HG02870 (cell line): ENCODE measurements around the gene NUFIP2.
"Not testable (repeated sequence)": the region's sequence is repeated elsewhere in the genome, so short reads cannot be mapped to it uniquely, and the experiment has no call there.

Experiments
- ATAC-seq: cut with Tn5 transposase; IDR thresholded peaks from one replicate; pipeline ENCODE4 v1.9.1; 2021; ENCODE audit warnings: mild to moderate bottlenecking, moderate library complexity; ENCODE audit not compliant: unreplicated experiment

NUFIP2 gene

DNA sequence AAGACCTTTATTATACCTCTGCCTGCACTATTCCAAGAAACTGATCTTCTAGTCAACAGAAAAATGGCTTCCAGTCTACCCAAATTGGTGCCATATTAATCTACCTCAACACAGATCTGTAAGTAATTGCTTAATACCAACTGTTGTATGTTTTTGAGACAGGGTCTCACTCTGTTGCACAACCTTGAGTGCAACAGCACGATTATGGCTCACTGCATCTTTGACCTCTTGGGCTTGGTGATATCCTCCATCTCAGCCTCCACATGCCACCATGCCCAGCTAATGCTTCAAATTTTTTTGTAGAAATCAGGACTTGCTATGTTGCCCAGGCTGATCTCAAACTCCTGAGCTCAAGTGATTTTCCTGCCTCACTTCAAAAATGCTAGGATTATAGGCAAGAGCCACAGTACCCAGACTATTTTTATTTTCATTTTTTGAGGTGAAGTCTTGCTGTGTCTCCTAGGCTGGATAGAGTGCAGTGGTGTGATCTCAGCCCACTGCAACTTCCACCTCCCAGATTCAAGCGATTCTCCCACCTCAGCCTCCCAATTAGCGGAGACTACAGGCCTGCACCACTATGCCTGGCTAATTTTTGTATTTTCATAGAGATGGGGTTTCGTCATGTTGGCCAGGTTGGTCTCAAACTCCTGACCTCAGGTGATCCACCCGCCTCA is 14.4 kb downstream of the NUFIP2 start:
- ATAC-seq, result no peak

DNA sequence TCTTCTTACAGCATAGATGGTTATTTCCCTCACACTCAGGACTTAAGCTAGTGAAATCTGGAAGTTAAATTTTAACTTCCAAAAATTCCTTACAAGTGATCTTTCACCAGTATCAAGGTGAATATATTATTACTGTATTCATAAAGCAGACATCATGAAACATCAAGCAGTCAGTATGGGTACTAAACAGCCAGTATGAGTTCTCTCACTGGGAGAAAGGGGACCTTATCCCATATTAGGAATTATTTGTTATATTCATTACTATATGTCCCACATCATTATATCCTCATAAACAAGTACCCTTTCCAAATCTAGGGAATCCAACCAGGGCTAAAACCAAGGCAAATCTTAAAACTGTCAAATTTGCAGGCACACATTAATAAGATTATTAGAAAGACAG is 15.3 kb downstream of the NUFIP2 start:
- ATAC-seq, result no peak

DNA sequence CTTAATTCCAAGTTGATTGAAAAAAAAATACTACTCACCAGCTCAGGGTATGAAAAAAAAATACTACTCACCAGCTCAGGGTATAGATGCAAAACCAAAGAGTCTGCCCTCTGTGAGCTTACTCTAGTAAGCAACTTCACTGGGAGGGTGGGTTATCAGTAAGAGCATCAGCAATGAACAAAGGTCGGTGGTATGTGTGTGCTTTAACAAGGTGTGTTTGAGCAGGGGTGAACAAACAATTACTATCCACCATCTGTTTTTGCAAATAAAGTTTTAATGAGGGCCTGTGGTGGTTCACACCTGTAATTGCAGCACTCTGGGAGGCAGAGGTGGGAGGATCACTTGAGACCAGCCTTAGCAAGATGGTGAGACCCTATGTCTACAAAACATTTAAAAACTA is 20.0 kb downstream of the NUFIP2 start:
- no peak for ATAC-seq

DNA sequence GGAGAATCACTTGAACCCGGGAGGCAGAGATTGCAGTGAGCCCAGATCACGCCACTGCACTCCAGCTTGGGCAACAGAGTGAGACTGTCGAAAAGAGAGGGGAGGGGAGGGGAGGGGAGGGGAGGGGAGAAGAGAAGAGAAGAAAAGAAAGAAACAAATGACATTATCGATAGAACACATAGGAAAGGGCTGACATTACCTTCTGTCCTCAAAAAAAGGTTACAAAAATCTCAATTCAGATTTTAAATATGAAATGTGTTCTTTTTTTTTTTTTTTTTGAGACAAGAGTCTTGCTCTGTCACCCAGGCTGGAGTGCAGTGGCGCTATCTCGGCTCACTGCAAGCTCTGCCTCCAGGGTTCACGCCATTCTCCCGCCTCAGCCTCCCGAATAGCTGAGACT is 22.0 kb downstream of the NUFIP2 start:
- not testable (repeated sequence) for ATAC-seq

DNA sequence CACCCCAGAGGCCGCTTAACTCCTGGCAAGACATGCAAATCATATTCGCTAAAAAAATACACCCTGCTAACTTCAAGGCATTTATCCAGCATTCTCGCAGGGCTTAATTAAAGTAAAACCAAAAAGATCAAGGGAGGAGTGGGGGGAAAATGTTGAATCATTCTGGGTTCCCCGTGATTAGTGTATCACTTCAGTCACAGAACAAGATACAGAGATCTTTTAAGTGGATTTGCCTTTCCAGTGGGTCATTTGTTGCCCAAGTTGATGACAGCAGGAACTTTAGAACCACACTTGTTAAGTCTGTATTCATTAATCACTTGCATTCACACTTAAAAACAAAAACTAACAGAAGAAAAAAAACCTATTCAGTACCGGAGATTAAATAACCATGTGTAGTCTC is 30.0 kb downstream of the NUFIP2 start:
- ATAC-seq, result no peak

DNA sequence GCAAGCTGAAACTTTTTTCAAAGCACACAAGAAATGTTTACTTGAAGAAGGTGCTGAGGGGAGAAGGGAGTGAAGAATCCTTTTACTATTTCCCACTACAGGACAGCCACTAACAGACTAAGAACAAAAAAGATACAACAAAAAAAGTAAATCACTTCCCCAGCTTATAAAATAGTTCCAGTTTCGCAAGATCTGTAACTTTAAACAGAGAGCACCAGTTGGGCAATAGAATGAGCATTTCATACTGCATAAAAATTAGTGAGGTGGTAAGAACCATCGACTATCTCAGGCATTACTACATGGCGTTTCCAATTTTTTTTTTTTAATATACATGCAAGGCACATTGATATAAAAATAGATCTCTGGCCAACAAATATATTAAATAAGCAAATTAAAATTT is 36.2 kb downstream of the NUFIP2 start:
- no peak for ATAC-seq

DNA sequence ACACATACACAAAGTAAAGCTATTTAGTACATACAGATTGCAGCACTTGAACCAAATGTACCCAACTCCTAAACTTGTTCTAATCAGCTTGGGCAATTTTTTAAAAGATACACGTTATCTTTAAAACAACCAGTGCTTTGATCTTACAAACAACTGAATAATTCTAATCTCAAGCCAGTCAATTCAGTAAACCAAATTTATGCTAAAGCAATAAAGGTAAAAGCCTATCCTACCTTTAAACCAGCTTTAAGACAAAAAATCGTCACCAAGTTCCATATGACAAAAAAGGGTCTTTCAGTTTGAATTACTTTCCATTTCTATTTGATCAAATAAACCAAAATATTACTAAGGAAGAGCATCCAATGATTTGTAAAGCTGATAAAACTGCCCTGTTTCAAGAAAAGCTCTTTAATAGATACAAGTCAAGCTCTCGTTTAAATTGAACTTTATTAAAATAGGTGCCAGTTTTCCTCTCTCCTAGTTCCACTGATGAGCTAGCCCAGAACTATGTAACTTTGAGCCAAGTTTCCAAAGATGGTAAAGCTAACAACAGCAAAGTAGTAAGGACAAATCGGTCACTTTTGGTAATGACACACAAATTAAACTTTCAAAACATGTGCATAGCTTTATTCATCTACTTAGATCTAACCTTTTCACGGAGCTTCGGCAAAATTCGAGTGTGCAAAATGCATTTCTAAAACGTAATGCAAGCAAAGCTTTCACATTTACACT is 37.0 kb downstream of the NUFIP2 start:
- no peak for ATAC-seq

DNA sequence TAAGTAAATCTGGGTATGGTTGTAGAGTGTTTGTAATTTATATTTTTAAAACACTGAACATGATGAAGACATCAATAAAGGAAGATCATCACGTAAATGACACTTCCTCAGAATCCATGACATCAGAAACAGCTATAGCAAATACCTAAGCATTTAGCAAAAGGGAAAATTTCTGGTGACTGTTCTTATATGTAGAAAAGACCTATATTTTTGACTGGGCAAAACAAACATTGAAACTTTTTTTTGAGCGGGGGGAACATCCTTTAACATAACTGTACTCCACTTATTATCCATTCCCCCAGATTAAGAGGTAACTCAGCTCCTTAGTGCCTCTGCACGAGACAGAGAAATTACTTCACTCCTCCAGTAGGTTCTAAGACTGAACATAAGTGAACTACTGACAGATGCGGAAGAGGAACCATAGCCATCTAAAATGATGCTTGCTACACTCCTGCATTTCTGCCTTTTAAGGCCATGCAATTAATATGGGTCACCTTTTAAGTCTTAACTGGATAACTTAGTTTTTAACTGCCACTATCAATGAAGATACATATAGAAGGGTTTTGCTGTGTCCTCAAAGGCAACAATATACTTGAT is 37.9 kb downstream of the NUFIP2 start:
- ATAC-seq, result no peak

DNA sequence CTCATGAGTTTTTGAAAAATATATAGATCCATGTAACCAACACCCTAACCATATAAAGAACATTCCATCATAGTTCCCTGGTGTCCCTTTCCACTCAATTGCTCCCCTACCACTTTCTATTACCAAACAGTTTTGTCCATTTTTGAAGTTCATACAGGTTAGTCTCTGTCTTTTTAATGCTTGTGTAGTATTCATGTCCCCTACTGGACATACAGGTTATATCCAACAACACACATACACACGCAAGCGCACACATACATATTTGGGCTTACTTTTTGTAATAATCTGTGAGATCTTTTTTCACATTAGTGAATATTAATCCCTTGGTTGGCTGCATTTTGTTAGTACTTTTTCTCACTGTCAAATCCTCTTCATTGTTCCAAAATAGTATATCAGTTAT is 40.9 kb downstream of the NUFIP2 start:
- ATAC-seq, result no peak

DNA sequence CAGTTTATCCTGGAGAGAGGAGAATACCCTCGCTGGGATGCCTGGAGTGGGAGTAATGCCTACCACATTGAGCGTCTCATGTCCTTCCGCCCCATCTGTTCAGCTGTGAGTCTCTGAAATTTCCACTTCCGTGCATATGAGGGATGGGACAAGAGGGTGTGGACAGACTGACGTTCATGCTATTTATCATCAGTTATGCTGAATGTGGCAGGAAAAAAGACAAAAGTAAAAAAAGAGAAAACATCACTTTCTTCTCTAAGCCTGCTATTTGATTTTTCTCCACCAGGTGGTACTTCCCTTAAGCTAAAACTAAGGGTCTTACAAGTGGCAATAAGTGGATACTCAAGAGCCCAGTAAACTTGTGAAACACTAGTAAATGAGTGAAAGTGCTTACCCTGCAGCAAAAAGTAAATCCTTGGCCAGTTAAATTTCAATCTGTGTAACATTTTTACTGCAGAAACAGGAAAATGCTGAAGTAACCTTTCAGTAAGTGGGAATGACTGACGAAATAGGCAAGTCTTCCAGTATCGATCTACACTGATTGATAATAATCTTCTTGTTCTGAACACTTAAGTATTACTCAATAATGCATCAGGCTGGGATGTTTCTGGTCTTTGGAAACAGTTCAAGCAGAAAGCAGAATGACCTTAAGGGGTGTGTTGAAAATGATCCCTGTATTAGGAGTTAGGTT is 41.7 kb downstream of the NUFIP2 start:
- no peak for ATAC-seq

DNA sequence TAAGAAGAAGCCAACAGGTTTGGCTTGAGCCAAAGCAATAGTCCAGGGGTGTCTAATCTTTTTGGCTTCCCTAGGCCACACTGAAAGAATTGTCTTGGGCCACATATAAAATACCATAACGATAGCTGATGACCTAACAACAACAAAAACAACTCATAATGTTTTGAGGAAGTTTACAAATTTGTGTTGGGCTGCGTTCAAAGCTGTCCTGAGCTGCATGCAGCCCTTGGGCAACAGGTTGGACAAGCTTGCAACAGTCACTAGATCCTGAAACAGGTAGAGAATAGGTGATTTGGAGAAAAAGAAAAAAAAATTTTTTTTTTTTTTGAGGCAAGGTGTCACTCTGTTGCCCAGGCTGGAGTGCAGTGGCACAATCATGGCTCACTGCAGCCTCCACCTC is 42.8 kb downstream of the NUFIP2 start:
- ATAC-seq, result no peak

DNA sequence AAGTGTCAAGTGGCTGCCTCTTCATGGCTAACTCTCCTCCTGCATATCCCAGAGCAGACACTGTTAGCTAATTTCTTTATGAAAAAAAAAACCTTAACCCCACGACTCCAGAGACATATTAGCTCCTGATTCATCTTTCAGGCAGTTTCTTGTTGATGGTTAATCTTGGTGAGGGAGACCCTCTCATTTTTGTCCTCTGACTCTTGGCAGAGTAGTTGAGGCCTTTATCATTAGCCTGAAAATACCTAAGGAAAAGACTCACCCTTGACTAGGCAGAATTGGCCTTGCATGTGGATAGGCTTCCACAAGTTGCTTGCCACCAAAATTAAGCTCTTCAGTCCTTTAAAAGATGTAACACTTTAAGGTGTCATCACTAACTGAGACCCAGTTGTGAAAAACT is 43.3 kb downstream of the NUFIP2 start:
- ATAC-seq, result no peak

DNA sequence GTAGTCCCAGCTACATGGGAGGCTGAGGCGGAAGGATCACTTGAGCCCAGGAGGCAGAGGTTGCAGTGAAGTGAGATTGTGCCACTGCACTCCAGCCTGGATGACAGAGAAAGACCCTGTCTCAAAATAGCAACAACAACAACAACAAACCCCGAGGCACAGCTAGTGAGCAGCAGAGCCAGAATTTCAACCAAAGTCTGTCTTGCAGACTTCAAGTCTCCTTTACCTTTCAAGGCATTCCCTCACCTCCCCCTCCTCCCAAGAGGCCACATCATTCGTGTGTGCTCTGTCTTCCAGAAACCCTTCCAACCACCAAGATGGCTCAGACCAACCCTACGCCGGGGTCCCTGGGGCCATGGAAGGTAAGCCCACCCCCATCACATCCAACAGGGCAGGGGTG is 45.1 kb downstream of the NUFIP2 start:
- no peak for ATAC-seq

DNA sequence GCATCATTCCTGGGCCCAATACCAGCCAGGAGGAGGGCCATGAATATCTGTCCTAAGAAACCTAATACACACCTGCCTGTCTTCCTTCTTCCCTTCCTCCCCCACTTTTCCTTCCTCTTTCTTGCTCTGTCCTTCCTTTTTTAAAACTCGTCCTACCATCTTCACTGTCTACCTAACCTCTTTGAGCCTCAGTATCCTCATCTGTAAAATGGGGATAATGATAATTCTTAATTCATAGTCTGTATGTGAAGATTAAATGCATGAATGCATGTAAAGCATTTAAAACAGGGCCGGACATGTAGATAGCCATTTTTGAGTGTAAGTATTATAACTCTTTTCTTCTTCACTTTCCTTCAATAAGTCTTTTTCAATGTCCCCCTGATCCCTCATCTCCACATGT is 46.7 kb downstream of the NUFIP2 start:
- no peak for ATAC-seq

DNA sequence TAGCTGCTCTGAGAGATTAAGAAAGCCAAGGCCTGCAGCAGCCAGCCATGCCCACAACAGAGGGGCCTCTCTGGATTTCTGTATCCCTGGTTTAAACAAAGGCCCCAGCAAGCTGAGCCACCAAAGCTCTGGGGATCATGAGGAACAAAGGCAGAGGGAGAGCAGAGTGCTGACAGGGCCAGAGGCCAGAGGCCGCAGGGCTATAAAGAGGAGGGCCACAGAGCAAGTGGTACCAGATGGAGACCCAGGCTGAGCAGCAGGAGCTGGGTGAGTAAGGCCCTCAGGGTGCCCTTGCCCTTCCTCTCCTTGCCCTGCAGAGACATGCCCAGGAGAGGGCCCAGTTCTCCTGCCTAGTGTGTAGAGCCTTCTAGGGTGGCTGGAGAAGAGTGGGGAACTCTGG is 47.3 kb downstream of the NUFIP2 start, which contains the start of gene CRYBA1:
Gene CRYBA1, plus strand, starts transcription at position 232 of the 400 bp plus-strand sequence. Its CDS starts 5 bp downstream, at position 237.
- no peak for ATAC-seq

DNA sequence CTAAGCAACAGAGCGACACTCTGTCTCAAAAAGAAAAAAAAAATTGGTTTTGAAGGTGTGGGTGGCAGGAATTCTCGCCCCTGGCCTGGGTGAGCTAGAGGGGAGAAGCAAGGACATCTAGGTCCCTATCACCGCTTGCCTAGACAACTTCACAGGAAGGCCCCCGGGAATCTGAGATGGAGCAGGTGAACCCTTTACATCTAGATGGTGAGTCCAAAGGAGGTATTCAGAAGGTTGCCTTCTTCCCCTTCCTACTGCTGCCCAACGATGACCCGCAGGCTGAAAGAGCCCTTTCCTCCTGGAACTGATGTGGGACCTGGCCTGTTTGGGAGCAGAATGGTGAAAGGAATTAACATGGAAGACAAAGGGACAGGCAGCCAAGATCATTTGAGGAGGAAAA is 48.5 kb downstream of the NUFIP2 start:
- no peak for ATAC-seq

DNA sequence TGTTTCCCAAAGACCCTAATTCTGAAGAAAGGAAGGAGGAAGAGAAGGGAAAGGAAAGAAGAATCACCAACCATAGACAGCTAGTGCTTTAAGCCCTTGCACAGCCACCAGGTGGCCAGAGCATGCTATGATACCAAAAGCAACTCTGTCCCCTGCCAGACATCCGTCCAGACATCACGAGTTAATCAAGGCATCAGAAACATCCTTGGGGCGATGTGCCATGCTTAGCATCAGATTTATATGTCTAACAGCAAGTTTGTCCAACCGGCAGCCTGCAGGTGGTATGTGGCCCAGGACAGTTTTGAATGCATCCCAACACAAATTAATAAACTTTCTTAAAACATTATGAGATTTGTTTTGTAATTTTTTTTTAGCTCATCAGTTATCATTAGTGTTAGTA is 50.2 kb downstream of the NUFIP2 start:
- no peak for ATAC-seq

DNA sequence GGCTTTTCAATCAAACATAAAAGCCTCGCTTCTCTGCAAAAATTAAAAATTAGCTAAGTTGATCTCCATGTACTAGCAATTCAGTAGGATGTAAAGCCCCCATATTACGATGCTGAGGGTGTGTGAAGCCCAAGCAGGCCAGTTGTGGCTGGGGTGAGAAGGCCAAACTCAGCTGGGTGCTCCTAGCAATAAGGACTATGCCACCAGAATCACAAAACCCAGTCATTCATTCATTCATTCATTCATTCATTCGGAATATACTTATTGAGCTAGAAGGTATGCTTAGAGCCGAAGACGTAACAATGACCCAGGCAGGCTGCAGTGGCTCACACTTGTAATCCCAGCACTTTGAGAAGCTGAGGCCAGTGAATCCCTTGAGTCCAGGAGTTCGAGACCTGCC is 51.2 kb downstream of the NUFIP2 start:
- no peak for ATAC-seq

DNA sequence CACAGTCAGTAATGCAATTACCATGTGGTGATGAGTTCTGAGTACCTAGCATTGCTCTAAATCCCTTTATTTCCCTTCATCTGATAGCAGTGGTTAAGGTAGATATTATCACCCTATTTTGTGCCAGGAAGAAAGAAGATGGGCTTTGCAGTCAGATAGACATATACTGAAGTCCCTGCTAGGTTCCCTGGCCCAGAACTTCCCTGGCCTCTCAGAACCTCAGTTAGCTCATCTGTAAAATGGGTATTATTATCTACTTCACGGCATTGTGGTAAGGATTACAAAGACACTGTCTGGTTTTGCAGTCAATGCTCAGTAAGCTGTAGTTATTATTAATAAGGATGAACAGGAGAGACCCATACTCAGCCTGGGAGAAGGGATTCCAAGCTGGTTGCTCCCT is 51.9 kb downstream of the NUFIP2 start:
- no peak for ATAC-seq

DNA sequence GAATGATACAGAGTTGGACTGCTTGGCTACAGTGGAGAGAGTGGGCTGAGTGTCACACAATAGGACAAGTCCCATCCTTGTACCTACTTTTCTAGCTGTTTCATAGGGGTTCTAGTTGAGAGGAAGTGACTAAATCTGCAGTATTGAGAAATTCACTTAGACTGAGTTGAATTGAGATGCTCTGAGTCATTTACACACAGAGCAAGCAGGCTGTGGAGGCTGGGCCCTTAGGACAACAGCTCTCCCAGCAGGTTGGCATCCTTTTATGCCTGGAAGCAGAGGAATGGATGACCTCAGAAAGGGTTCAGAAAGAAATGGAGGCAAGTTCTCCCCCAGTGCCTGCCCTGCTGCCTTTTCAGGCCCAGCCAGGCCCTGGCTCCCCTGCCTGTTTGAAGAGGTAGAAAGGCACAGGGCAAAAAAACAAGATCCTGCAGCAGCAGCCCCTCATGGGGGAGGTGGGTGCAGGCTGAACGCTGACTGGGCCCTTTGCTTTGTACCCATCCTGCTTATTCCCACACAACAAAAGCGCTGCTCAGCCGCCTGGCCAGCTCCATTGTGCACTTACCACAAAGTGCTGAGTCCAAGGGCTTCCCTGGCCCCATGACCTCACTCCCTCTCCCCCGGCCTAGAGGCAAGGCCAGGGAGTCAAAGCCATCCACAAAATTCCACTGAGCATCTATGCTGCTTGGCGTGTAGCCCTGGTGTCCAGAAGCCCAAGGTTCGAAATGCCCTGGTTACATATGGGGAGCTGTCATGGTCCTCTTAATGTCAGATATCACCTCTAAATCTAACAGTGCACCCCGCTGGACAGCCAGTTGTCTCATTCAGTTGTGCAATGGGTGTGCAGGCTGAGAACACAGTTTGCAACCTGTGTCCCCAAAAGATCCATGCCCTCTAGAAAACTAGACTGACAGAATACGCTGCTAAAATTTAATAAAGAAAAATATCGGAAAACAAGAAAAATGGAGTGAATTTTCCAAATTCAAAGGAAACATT is 52.7 kb downstream of the NUFIP2 start:
- ATAC-seq, result no peak
